ENCODE measurements around the gene NBPF11.

DNA sequence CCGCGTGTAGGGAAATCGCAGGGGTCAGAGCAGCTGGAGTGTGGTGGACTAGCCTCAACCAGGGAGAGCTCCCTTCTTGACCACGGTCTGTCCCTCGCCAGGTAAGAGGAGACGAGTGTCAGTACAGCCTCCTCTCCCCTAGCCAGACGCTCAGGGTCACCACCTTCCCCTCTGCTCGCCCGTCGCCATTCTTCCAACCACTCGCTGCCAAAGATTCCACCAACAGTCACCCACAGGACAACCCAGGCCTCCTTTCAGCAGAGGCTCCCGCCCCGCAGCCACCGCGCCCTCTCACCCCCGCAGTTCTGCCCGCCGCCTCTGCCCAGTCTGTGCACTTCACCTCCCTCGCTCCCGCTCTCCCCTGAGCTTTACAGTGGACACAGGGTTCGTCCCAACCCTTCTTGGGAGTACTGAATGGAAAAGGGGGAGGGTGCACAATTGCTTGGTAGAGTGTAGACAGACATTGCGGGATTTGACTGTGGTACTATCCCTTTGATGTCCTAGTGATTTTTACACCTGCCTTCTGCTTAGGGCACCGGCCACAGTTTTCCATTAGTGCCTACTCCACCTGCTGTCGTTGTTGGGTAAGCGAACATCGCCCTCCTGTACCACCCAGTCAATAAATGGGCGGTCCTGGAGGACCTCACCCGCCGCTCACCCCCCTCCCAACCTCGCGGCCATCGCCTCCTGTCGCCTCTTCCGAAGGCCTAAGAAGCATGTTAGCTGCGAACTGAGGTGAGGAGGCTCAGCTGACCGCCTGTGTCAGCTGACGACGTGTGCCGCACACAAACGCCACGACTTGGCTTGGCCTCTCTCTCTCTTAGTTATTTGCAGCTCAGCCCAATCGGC, 9.2 kb upstream of the NBPF11 start:
- no peak for TF ChIP-seq HDGF (IDR thresholded peaks at IDR 0.05; ENCODE audit: borderline replicate concordance)
- no peak for TF ChIP-seq FOXM1 (IDR thresholded peaks at IDR 0.05; ENCODE audit: borderline replicate concordance)
- TF ChIP-seq CTBP1 (IDR thresholded peaks at IDR 0.05; ENCODE audit: borderline replicate concordance), result no peak
- TF ChIP-seq ARNT (IDR thresholded peaks at IDR 0.05), result no peak
- no peak for TF ChIP-seq SP1 (IDR thresholded peaks at IDR 0.05)
- TF ChIP-seq NFRKB (IDR thresholded peaks at IDR 0.05), result no peak
- TF ChIP-seq FOXA1 (IDR thresholded peaks at IDR 0.05), result no peak
- TF ChIP-seq FOXK2 (IDR thresholded peaks at IDR 0.05), result no peak
- TF ChIP-seq ELF4 (IDR thresholded peaks at IDR 0.05), result no peak

All from HEK293T (cell line).